GM12864 (cell line): ENCODE data around the gene KCNK2.

Experiments used
- DNase-seq: peaks from one replicate; pipeline ENCODE4 v3.0.0-alpha.2; 2011; ENCODE audit warnings: low read depth
- H3K4me3 ChIP-seq: 2 replicates; pipeline ENCODE4 v1.5.1; 2011; ENCODE audit warnings: mild to moderate bottlenecking, low read depth, low read length, control low read depth
- CTCF ChIP-seq: IDR thresholded peaks from 2 replicates; pipeline ENCODE4 v1.5.1; 2011; ENCODE audit warnings: low read depth, mild to moderate bottlenecking, moderate library complexity, low read length, control low read depth, inconsistent platforms; ENCODE audit errors: missing control alignments

Gene KCNK2

GRCh38 chr1:215052256-215053015 lies 30.1 kb upstream of the KCNK2 start:
- no peak for TF ChIP-seq CTCF
- DNase-seq, result no peak
- H3K4me3 ChIP-seq, result no peak overlapping the region

- TF ChIP-seq CTCF, result no peak
- DNase-seq, result no peak
- no peak overlapping the region for H3K4me3 ChIP-seq
Measured at GRCh38 chr1:215054266-215054665, 28.3 kb upstream of the KCNK2 start.

- no peak for DNase-seq
- no peak for TF ChIP-seq CTCF
- no peak overlapping the region for H3K4me3 ChIP-seq
Measured at GRCh38 chr1:215055281-215055935, 27.1 kb upstream of the KCNK2 start.

- no peak for TF ChIP-seq CTCF
- H3K4me3 ChIP-seq, result no peak overlapping the region
- no peak for DNase-seq
Measured at GRCh38 chr1:215056584-215056983, 26.0 kb upstream of the KCNK2 start.

- H3K4me3 ChIP-seq, result no peak overlapping the region
- no peak for DNase-seq
- no peak for TF ChIP-seq CTCF
Measured at GRCh38 chr1:215059947-215060346, 22.6 kb upstream of the KCNK2 start.

- DNase-seq, result no peak
- H3K4me3 ChIP-seq, result no peak overlapping the region
- no peak for TF ChIP-seq CTCF
Measured at GRCh38 chr1:215064327-215064726, 18.2 kb upstream of the KCNK2 start.
